Cerebellar nuclear complex (tissue), 1 donor: ENCODE measurements around the gene SRXN1.

Experiments used
- DNase-seq, 2 experiments: peaks; one replicate each; lab custom pipeline; 2025; lab: John Stamatoyannopoulos, UW

Gene SRXN1

GRCh38 chr20:675453-676314, 22.7 kb upstream of the SRXN1 start, which contains the start of gene SCRT2:
Gene SCRT2 (minus strand): TSS chr20:675802. CDS start chr20:675601, 201 bp downstream.
- DNase-seq: no peak

- no peak for DNase-seq
Measured at GRCh38 chr20:675033-675452, 22.0 kb upstream of the SRXN1 start.

DNA sequence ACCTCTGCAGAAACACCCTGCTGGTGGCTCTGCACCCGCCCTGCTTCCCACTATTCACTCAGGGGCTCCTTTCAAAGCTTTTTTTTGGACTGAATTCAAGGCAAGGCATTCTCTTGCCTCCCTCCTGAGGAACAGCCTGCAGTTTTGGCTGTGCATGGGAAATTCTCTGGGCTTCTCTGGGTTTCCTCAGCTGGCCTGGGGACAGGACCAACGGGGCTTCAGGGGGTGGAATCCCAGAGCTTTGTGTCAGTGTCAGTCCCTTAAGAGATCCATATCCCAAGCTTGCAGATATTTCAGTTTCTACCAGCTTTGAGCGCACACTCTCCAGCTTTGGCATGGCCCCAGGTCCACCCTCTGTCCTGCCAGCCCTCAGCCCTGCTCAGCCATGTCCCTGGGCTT, 20.6 kb upstream of the SRXN1 start:
- DNase-seq: no peak

DNA sequence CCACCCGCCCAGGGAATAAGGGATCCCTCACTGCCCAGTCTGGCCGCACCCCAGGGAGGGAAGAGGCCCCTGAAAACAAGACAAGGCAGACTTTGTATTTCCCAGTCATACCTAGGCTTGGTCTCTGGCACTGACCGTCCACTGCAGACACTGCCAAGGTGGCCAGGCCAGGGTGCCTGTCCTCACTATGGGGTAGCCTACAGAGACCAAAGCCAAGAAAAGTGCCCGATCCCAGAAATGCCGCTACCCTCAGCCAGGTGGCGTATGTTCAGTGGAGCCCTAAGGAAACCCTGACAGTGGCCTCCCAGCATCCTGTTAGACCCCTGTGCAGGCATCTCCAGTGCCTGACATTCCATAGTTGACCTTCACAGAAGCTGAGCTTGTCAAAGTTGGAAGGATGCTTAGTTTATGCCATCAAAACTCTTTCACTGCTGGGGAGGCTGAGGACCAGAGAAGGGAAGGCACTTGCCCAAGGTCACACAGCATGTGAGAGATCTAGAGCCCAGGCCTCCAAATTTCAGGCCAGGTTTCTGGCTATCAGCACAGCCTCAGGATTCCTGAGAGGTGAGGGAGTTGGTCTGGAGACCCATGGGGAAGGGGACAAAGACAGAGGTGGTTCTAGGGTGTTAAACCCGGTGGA, 20.1 kb upstream of the SRXN1 start:
- DNase-seq: no peak

- no peak for DNase-seq
Measured at GRCh38 chr20:671252-672030, 18.4 kb upstream of the SRXN1 start.

- no peak for DNase-seq
Measured at GRCh38 chr20:669573-669972, 16.6 kb upstream of the SRXN1 start.

- no peak for DNase-seq
Measured at GRCh38 chr20:668638-669037, 15.6 kb upstream of the SRXN1 start.

DNA sequence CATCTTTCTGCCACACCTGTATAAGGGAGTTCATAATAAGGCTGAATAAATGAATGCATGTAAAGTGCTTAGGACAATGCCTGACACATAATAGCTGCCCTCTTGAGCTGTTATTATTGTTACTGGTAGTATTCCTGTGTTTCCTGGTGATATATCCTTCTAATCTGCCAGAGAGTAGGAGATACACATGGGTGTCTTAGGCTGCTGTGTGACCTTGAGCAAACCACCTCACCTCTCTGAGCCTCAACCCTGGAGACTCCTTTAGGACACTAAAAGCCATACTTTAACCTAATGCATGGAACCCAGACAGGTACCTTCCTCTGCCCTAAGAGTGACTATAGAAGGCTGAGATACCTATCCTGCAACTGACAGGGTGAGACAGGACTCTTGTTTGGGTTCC, 15.1 kb upstream of the SRXN1 start:
- DNase-seq: no peak

- DNase-seq: no peak
Measured at GRCh38 chr20:667351-668034, 14.5 kb upstream of the SRXN1 start.

GRCh38 chr20:666877-667276, 13.9 kb upstream of the SRXN1 start:
- DNase-seq: no peak

GRCh38 chr20:665276-665675, 12.3 kb upstream of the SRXN1 start:
- no peak for DNase-seq

DNA sequence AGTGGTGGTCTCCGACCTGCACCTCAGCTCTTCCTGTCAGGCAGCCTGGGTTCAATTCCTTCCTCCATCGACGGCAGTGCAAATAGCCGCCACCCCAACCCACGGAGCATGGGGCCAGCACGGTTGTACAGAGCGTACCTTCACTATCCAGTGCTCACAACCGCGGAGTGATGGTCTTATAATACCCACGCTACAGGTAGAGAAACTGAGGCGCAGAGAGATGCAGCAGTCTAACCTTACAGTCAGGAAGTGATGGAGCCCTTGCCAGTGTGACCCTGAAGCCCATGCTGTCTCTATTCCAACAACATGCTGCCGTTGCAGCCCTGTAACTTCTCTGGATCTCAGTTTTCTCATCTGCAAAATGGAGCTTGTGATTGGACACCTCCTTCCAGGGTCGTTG, 11.6 kb upstream of the SRXN1 start:
- DNase-seq: no peak

DNA sequence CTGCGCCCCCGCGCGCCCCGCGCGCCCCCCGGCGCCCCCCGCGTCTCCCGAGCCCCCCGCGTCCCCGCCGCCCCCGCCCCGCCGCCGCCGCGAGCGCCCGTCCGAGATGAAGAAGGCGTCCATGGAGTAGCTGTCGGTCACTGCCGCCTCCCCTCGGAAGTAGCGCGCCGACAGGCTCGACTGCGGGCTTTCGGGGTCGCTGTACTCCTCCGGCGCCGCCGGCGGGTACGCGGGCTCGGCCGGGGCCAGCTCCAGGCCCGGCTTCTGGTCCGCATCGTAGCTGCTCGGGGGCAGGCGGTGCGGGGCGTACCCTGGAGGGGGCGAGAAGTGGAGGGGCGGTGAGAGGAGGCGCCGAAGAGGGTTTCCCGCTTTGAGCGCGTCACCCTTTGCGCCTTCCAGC, 11.2 kb upstream of the SRXN1 start:
- no peak for DNase-seq

GRCh38 chr20:663315-664090, 10.5 kb upstream of the SRXN1 start:
- DNase-seq: no peak

DNA sequence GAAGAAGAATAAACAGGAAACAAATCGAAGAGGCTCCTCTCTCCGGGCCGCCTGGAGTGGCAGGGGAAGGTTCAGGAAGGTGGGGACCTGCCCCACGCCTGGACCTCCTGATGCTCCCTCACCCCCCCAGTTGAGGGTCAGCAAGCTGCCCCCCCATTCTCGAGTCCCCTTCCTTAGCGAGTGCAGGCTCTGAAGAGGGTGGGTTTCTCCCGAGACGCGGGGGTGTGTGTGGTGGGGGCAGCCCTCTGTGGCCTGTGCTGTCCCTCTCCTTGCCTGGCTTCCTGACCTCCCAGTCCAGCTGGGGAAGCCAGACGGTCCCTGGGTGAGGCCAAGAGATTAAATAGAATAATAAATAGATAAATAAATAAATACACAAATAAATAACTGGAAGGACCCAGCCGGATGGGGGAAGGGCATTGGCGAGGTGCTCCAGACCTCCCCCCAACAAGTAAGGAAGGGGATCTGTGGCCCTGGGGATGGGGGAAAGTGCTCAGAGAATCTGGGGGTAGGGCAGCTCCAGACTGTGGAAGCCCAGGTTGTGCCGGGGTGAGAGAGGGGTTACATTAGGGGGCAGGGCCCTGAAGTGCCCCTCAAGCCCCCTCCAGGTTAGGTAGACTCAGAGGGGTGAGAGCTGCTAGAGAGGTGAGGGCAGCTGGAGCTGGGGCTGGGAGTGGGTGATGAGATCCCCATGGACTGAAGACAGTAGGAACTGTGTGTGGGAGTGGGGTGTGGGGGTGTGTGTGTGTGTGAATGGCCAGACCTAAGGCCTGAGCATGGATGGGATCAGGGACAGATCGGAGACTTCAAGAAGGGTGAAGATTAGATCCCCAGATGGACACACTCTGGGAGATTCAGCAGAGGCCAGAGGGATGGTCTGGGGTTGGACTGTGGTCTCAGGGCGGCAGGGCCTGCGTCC, 9.5 kb upstream of the SRXN1 start:
- no peak for DNase-seq

DNA sequence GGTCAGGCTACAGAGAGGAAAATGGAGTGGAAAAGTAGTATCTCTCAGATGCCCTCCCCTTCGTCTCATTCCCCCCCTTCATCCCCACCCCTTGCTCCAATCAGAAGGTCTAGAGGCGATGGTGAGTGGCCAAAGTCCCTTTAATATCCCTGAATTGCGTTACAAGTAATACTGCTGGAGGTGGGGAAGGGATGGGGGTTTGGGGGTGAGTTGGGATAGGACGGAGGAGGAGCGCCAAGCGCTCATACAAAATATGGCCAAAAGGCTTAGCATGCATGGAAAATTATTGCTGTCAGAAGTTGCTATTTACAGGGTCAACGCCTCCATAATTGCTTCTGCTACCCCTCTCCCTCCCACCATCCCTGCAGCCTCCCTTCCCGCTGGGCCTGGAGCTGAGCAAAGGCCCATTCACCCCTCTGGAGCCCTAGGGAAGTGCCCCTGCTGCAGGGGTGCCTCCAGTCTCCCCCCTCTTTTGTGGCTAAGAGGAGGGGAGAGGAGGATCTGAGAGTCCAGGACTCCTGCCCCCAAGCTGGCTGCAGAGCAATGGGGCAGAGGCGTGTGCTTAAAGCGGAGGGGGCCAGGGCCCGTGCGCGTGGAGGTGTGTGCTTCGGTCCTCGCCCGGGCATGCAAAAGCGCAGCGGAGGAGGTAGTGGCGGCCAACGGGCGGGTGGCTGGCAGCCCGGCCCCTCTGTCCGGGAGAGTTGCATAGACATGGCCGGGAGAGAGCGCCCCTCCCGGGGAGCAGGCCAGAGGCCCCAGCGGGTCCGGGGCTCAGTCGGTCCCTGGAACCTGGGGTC, 8.7 kb upstream of the SRXN1 start:
- no peak for DNase-seq

DNA sequence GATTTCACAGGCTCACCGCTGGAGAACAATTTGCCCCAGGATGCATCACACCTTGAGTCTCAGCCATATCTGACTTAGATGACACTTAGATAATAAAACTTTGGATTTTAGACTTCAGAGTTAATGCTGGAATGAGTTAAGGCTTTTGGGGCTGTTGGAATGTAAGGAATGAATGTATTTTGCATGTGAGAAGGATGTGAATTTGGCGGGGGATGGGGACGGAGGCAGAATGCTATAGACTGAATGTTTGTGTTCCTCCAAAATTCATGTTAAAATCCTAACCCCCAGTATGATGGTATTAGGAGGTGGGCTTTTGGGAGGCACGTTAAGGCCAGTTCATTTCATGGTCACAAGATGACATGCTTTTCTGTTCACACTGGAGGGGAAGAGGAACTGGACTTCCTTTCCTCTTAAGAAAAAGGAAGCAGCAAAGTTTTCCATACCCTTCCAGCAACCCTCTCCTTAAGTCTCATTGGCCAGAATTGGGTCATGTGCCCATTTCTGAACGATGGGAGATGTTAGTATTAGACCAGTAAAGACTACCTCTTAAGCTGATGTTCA, 5.8 kb upstream of the SRXN1 start:
- DNase-seq: no peak

DNA sequence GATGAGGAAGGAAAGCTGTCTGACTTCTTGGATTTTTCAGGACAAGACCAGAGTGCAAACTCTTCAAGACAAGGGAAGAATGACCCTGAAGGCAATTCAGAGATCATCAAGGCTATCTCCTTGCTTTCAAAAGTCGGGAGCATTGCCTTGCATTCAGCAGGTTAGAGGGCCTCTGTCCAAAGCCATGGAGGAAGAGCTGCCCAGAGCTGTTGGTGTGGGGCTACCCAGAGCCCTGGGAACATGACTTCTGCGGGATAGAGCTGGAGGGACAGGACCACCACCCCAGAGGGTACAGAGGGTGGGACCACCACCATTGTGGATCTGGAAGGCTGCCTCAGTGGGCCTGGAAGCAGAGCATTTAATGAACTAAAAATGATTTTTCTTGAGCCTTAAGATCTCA, 5.2 kb upstream of the SRXN1 start:
- no peak for DNase-seq
